ENCODE results near the gene NAE1. TPM values are rescaled to one million over a fixed set of nuclear protein-coding genes. Genes with fewer than 3 reads are reported as not detected.
"Not testable (repeated sequence)": the region's sequence is repeated elsewhere in the genome, so short reads cannot be mapped to it uniquely, and the experiment has no call there.

The NAE1 gene
- polyA plus RNA-seq (2014; cell fraction: cytosol; rRNA removed) = 197 and 200 TPM in 2 replicates
- polyA plus RNA-seq (2014; cell fraction: nucleus; rRNA removed) = 322 and 353 TPM in 2 replicates

- DNase-seq (ENCODE audit: low spot score) = peak; percentile 89
Measured at GRCh38 chr16:66830422-66831404, at the start of gene NAE1. NAE1 (minus strand) TSS chr16:66830976; CDS start chr16:66830899, 77 bp downstream.

- DNase-seq (ENCODE audit: low spot score) = no peak
Measured at GRCh38 chr16:66878067-66878466, 47.3 kb upstream of the NAE1 start.

- no peak for DNase-seq (ENCODE audit: low spot score)
Measured at GRCh38 chr16:66874079-66874775, 43.5 kb upstream of the NAE1 start.

- no peak for DNase-seq (ENCODE audit: low spot score)
Measured at GRCh38 chr16:66873685-66874055, 42.9 kb upstream of the NAE1 start.

GRCh38 chr16:66872943-66873684 lies 42.3 kb upstream of the NAE1 start:
- DNase-seq (ENCODE audit: low spot score) = peak; percentile 84

GRCh38 chr16:66872559-66872942 lies 41.8 kb upstream of the NAE1 start:
- no peak for DNase-seq (ENCODE audit: low spot score)

GRCh38 chr16:66871840-66872239 lies 41.1 kb upstream of the NAE1 start:
- no peak for DNase-seq (ENCODE audit: low spot score)

- DNase-seq (ENCODE audit: low spot score) = not testable (repeated sequence)
Measured at GRCh38 chr16:66871363-66871762, 40.6 kb upstream of the NAE1 start.

GRCh38 chr16:66869424-66869823 lies 38.6 kb upstream of the NAE1 start:
- no peak for DNase-seq (ENCODE audit: low spot score)

GRCh38 chr16:66863707-66864106 lies 32.9 kb upstream of the NAE1 start:
- DNase-seq (ENCODE audit: low spot score) = no peak

- no peak for DNase-seq (ENCODE audit: low spot score)
Measured at GRCh38 chr16:66862023-66862520, 31.3 kb upstream of the NAE1 start.

GRCh38 chr16:66859397-66860068 lies 28.8 kb upstream of the NAE1 start:
- no peak for DNase-seq (ENCODE audit: low spot score)

- no peak for DNase-seq (ENCODE audit: low spot score)
Measured at GRCh38 chr16:66858740-66859396, 28.1 kb upstream of the NAE1 start.

- no peak for DNase-seq (ENCODE audit: low spot score)
Measured at GRCh38 chr16:66857437-66857836, 26.7 kb upstream of the NAE1 start.

GRCh38 chr16:66856801-66857200 lies 26.0 kb upstream of the NAE1 start:
- DNase-seq (ENCODE audit: low spot score) = no peak

- no peak for DNase-seq (ENCODE audit: low spot score)
Measured at GRCh38 chr16:66856184-66856730, 25.5 kb upstream of the NAE1 start.

- DNase-seq (ENCODE audit: low spot score) = no peak
Measured at GRCh38 chr16:66853261-66854139, 22.7 kb upstream of the NAE1 start.

- no peak for DNase-seq (ENCODE audit: low spot score)
Measured at GRCh38 chr16:66851166-66851964, 20.6 kb upstream of the NAE1 start.

All from SK-N-DZ (cell line).